Effector memory CD4-positive, alpha-beta T cell (primary cell): ENCODE measurements around the gene TP53BP2.

ENCODE experiments used
- DNase-seq, 3 donors: peaks; one replicate each; pipeline ENCODE4 v3.0.0-alpha.2; 2020
- H3K27ac ChIP-seq: 2 replicates; pipeline ENCODE4 v1.7.0; 2013; ENCODE audit warnings: mild to moderate bottlenecking, low read length, moderate library complexity; ENCODE audit not compliant: insufficient read depth, poor library complexity, severe bottlenecking
- H3K27me3 ChIP-seq: replicated peaks from 2 replicates; pipeline ENCODE4 v1.7.0; 2013; ENCODE audit warnings: mild to moderate bottlenecking, low read length; ENCODE audit not compliant: insufficient read depth, control insufficient read depth, poor library complexity, severe bottlenecking
- H3K36me3 ChIP-seq: 2 replicates; pipeline ENCODE4 v1.7.0; 2013; ENCODE audit warnings: mild to moderate bottlenecking, low read length, moderate library complexity; ENCODE audit not compliant: control insufficient read depth, insufficient read depth
- H3K4me1 ChIP-seq: 2 replicates; pipeline ENCODE4 v1.7.0; 2013; ENCODE audit warnings: low read length, mild to moderate bottlenecking; ENCODE audit not compliant: control insufficient read depth, insufficient read depth, poor library complexity, severe bottlenecking
- H3K4me3 ChIP-seq: 2 replicates; pipeline ENCODE4 v1.7.0; 2013; ENCODE audit warnings: low read length, low read depth, mild to moderate bottlenecking; ENCODE audit not compliant: insufficient read depth, poor library complexity, severe bottlenecking
- H3K9me3 ChIP-seq: 2 replicates; pipeline ENCODE4 v1.7.0; 2013; ENCODE audit warnings: mild to moderate bottlenecking, low read length, moderate library complexity; ENCODE audit not compliant: control insufficient read depth

TP53BP2 gene

DNA sequence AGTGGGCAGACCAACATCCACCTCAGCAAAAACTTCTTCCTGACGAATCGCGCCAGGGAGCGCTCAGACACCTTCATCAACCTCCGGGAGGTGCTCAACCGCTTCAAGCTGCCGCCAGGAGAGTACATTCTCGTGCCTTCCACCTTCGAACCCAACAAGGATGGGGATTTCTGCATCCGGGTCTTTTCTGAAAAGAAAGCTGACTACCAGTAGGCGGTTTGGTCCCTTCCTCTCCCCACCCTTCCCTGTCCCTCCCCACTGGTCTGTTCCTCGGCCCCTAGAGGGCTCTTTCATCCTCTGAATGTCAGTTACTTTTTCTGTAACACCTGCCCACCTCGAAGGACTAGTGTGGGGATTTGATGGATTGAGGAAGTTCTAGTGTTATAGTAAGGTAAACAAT, 86.5 kb downstream of the TP53BP2 start:
- DNase-seq, result no peak
- H3K9me3 ChIP-seq, result no peaks in the 10 kb centered on the region
- no peak overlapping the region for H3K27ac ChIP-seq
- no peaks in the 10 kb centered on the region for H3K4me1 ChIP-seq
- H3K36me3 ChIP-seq, result peaks cover 95% of the 10 kb centered on the region
- H3K27me3 ChIP-seq, result no peaks in the 10 kb centered on the region
- H3K4me3 ChIP-seq, result no peak overlapping the region

DNA sequence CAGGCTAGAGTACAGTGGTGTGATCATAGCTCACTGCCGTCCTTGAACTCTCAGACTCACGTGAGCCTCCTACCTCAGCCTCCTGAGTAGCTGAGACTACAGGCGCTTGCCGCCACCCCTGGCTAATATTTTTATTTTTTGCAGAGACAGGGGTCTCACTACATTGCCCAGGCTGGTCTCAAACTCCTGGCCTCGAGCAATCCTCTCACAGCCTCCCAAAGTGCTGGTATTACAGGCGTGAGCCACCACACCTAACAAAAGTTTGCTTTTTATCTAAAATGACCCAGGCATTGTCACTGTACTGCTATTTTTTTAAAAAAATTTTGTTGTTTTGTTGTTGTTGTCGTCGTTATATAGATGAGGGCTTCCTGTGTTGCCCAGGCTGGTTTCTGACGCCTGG, 87.0 kb downstream of the TP53BP2 start:
- Histone ChIP-seq H3K4me1 (no peaks in the 10 kb centered on the region), H3K9me3 (no peaks in the 10 kb centered on the region), H3K4me3 (no peak overlapping the region), H3K27me3 (no peaks in the 10 kb centered on the region), H3K27ac (no peak overlapping the region), H3K36me3 (peaks cover 96% of the 10 kb centered on the region)
- DNase-seq, result no peak

DNA sequence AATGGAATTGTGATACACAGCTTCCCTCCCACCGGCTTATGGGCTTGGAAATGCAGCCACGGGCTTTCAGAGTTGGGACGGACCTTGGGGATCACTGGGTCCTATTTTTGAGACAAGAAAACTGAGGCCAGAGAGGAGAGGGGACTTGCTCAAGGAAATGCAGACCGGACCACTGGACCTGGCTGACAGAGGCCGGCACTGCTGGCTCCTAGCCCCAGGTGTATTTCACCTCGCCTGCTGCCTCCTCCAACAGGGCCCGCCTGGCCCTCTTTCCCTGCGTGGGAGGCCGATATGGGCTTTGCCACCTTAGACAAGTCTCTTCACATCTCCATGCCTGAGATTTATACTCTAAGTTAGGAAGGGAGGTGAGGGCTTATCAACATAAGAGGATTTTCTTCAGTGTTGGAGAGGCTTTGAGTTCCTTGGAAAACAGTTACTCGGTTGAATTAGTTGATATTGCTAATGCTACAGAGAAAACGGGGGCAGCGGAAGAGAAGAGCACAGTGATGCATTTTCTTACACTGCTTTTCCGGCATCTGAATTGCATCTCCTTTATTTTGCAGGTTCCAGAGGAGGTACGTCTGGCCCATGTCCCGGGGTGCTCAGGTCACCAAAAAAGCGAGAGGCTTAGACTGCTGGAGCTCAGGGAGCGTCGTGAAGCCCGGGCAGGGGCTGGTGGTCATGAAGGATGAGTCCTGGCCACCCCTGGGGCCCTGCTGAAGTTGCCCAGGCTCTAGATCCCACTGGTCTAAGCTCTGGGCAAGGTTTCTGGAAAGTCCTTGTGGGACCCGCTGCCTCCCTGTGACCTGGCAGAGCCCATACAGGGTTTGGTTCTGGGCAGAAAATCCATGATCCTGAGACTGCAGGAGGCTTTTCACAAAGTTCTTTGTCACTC, 88.7 kb downstream of the TP53BP2 start:
- Histone ChIP-seq H3K36me3 (peaks cover 98% of the 10 kb centered on the region), H3K4me1 (no peaks in the 10 kb centered on the region), H3K9me3 (no peaks in the 10 kb centered on the region), H3K4me3 (no peak overlapping the region), H3K27me3 (no peaks in the 10 kb centered on the region), H3K27ac (no peak overlapping the region)
- DNase-seq, result no peak

DNA sequence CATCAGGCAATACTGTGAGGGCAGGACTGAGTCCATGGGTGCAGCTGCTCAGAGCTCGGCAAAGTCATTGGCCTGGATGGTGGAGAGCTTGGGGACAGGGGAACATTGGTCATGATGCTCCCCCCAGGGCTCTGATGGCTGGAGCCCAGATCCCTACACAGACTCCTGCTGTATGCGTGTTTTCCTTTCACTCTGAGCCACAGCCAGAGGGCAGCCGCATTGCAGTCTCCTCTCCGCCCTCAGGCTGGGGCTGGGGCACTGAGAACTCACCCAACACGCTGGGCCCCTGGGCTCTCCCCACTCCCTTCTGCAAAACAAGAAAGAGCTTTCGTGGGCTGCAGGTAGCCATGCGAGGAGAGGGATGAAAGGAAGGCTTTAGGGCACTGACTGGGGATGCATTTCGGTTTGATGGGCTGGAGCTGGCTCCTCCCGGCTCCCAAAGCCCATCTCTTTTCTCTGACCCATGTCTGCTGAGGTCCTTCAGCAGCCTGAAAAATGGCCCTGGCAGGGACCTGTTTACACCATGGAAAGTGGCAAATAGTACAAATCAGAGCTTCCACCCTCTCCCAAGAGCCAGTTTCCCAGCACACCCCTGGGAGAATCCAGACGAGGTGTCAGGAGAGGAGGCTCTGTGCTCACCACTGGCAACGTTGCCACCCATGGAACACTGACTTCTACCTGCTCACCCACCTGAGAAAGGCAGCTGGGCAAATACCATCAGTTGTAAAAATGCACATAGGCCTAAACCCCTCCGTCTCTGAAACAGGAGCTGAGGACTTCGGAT, 89.6 kb downstream of the TP53BP2 start:
- Histone ChIP-seq H3K27me3 (no peaks in the 10 kb centered on the region), H3K4me1 (no peaks in the 10 kb centered on the region), H3K4me3 (no peak overlapping the region), H3K27ac (no peak overlapping the region), H3K9me3 (no peaks in the 10 kb centered on the region), H3K36me3 (peaks cover 98% of the 10 kb centered on the region)
- no peak for DNase-seq

DNA sequence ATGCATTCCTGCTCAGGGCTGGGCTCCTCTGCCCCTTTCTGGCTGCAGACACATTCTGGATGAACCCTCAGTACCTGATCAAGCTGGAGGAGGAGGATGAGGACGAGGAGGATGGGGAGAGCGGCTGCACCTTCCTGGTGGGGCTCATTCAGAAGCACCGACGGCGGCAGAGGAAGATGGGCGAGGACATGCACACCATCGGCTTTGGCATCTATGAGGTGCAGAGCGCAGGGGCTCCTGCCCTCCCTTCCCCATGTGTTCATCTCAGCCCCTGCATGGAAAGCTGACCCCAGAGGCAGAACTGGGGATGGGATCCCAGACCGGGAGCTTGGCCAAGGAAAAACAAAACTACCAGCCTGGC, 90.3 kb downstream of the TP53BP2 start:
- H3K9me3 ChIP-seq, result no peaks in the 10 kb centered on the region
- DNase-seq, result no peak
- H3K4me1 ChIP-seq, result no peaks in the 10 kb centered on the region
- no peak overlapping the region for H3K27ac ChIP-seq
- no peaks in the 10 kb centered on the region for H3K27me3 ChIP-seq
- no peak overlapping the region for H3K4me3 ChIP-seq
- H3K36me3 ChIP-seq, result peaks cover 98% of the 10 kb centered on the region

DNA sequence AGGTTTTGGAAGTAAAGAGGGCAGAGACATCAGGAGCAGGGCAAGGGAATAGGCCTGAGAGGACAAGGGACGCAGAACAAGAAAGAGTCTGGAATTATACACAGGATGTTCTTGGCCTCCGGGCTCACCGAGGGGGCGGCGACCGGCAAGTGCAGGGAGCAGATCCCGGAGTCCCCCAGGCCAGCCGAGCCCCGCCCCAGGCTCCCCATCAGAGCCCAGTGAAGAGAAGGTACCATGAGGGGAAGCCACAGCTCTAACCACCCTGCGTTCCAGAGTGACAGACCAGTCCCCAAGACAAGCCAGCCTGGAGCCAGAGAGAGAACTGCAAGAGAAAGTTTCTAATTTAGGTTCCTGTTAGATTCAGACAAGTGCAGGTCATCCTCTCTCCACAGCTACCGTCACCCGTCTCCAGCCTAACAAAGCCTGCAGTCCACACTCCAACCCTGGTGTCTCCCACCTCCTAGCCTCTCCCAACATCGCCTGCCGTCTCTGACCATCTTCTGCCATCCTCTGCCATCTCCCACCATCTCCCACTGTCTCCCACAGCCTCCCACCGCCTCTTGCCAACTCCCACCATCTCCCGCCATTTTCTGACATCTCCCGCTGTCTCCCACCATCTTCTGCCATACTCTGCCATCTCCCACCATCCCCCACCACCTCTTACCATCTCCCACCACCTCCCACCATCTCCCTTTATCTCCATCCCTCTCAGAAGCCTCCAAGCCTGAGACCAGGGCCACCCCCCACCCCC, 90.9 kb downstream of the TP53BP2 start:
- Histone ChIP-seq H3K27me3 (no peaks in the 10 kb centered on the region), H3K4me3 (no peak overlapping the region), H3K36me3 (peaks cover 96% of the 10 kb centered on the region), H3K9me3 (no peaks in the 10 kb centered on the region), H3K27ac (no peak overlapping the region), H3K4me1 (no peaks in the 10 kb centered on the region)
- DNase-seq, result no peak

DNA sequence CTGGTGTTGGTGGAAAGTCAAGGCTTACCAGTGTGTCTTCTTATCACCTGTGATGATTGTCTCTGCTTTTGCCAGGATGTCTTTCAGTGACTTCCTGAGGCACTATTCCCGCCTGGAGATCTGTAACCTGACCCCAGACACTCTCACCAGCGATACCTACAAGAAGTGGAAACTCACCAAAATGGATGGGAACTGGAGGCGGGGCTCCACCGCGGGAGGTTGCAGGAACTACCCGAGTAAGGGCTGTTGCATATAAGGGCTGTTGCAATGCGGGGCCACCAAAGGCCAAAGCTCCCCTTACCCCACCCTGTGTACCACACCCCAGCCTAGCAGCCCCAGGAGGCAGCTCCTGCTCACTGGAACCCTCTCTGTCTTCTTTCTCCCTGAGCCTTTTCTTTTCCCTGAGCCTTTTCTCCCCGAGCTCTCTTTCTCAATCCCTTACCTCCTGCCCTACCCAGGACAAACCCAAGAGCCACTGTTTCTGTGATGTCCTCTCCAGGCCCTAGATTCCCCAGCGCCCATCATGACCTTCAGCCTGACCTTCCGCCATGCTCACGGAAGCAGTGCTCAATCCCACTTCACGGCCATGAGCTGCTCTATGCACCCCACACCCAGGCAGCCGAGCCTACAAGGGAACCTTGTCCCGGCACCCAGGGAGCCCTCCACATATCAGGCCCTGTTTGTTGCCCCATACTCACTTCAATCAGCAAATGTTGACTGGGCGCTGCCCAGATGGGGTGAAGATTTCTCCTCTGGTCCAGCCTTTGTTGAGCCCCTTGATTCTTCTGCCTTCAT, 92.8 kb downstream of the TP53BP2 start:
- DNase-seq, result no peak
- no peak overlapping the region for H3K4me3 ChIP-seq
- H3K36me3 ChIP-seq, result peaks cover 78% of the 10 kb centered on the region
- H3K9me3 ChIP-seq, result no peaks in the 10 kb centered on the region
- no peak overlapping the region for H3K27ac ChIP-seq
- peaks cover 8% of the 10 kb centered on the region for H3K4me1 ChIP-seq
- H3K27me3 ChIP-seq, result no peaks in the 10 kb centered on the region

DNA sequence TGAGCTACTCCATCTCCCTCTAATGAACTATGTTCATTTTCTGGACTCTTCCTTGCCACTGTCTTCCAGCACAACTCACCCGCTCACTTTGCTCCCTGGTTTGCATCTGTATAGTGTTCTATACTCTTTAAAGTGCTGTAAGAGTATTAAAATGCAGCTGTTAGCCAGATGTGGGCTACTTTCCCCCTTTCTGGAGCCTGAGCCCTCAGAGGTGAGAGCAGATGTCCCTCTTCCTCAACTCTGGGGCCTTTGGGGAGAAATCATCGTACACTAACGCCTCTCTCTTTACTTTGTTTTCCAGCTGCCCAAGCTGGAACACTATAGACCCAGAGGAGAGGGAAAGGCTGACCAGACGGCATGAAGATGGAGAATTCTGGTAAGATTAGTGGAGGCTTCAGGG, 94.1 kb downstream of the TP53BP2 start:
- Histone ChIP-seq H3K36me3 (peaks cover 78% of the 10 kb centered on the region), H3K27ac (no peak overlapping the region)
- DNase-seq, result no peak

DNA sequence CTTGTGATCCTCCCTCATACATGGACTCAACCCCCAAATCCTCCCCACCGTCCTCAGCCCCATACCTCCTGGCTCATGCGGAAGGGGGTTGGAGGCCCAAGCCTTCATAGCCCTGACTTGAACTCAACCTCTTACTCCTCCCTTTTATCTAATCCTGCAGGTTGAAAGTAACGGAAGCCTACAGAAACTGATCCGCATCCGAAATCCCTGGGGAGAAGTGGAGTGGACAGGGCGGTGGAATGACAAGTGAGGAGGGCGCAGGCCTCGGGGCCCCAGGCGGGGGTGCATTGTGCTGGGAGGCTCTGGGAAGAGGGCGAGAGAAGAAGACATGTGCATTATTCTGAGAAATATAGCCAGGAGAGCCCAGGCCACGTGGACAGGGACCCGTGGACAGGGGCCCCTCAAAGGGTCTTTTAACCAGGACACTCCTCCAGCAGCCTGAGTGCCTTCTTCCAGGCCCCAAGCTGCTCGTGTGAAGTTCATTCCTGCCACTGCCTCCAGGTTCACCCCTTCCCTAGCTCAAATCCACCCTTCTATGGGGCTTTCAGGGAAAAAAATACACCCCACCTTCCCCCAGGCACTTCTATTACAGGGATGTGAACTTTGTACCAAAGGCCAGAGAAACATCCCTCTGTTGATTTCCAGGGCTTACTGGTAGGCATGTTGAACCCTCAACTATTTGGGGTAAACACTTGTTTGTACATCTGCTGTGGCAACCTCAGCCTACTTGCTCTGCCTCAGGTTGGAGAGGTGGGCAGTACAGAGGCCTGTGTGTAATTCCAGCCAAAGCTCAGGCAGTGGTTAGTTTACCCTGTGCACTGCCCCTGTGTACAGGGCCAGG, 94.8 kb downstream of the TP53BP2 start:
- no peaks in the 10 kb centered on the region for H3K27me3 ChIP-seq
- no peak overlapping the region for H3K27ac ChIP-seq
- no peak overlapping the region for H3K4me3 ChIP-seq
- H3K9me3 ChIP-seq, result no peaks in the 10 kb centered on the region
- H3K4me1 ChIP-seq, result peaks cover 8% of the 10 kb centered on the region
- H3K36me3 ChIP-seq, result peaks cover 77% of the 10 kb centered on the region
- no peak for DNase-seq

More for the DNA sequence above, 94.1 kb downstream of the TP53BP2 start:
- H3K4me3 ChIP-seq, result no peak overlapping the region
- no peaks in the 10 kb centered on the region for H3K27me3 ChIP-seq
- H3K4me1 ChIP-seq, result peaks cover 8% of the 10 kb centered on the region
- no peaks in the 10 kb centered on the region for H3K9me3 ChIP-seq
